Inflammatory macrophage treated with lipopolysaccharide for 4 hours (primary cell): Measurements from ENCODE around the gene PRDX1.
A peak's percentile ranks its signal among the peaks of the same experiment; 100 is the strongest.
"Not testable (repeated sequence)": the region's sequence is repeated elsewhere in the genome, so short reads cannot be mapped to it uniquely, and the experiment has no call there.

ENCODE experiments used
- DNase-seq: peaks from one replicate; pipeline ENCODE4 v3.0.0-alpha.2; 2020

Gene PRDX1

GRCh38 chr1:45535988-45536766 is 14.5 kb upstream of the PRDX1 start:
- no peak for DNase-seq

GRCh38 chr1:45531873-45532272 is 10.2 kb upstream of the PRDX1 start:
- peak; percentile 76 for DNase-seq

- DNase-seq, result no peak
These were observed 9.0 kb upstream of the PRDX1 start for GRCh38 chr1:45530632-45531135.

- no peak for DNase-seq
These were observed 4.5 kb upstream of the PRDX1 start for GRCh38 chr1:45526135-45526644.

GRCh38 chr1:45523975-45524374 is 2.3 kb upstream of the PRDX1 start:
- DNase-seq, result not testable (repeated sequence)

- not testable (repeated sequence) for DNase-seq
These were observed 1.8 kb upstream of the PRDX1 start for GRCh38 chr1:45523516-45523915.

- no peak for DNase-seq
These were observed 830 bp upstream of the PRDX1 start for GRCh38 chr1:45522324-45523104.

- DNase-seq, result not testable (repeated sequence)
These were observed 1.9 kb downstream of the PRDX1 start for GRCh38 chr1:45519774-45520173.

GRCh38 chr1:45518910-45519309 is 2.8 kb downstream of the PRDX1 start:
- DNase-seq, result no peak

GRCh38 chr1:45518366-45518765 is 3.3 kb downstream of the PRDX1 start:
- DNase-seq, result not testable (repeated sequence)

GRCh38 chr1:45516465-45516864 is 5.2 kb downstream of the PRDX1 start:
- DNase-seq, result no peak

GRCh38 chr1:45516036-45516435 is 5.6 kb downstream of the PRDX1 start:
- no peak for DNase-seq

GRCh38 chr1:45513532-45514260 is 8.0 kb downstream of the PRDX1 start:
- not testable (repeated sequence) for DNase-seq

GRCh38 chr1:45512641-45513054 is 9.0 kb downstream of the PRDX1 start:
- DNase-seq, result peak; percentile 80

- DNase-seq, result no peak
These were observed 10.6 kb downstream of the PRDX1 start for GRCh38 chr1:45510972-45511527.

GRCh38 chr1:45510036-45510971 is 11.4 kb downstream of the PRDX1 start:
- no peak for DNase-seq

GRCh38 chr1:45508295-45509151 is 13.2 kb downstream of the PRDX1 start:
- DNase-seq, result no peak

- no peak for DNase-seq
These were observed 13.8 kb downstream of the PRDX1 start for GRCh38 chr1:45507893-45508292.

GRCh38 chr1:45507195-45507594 is 14.5 kb downstream of the PRDX1 start:
- DNase-seq, result no peak
